ENCODE measurements around the gene ATF7IP.

- TF ChIP-seq CTCF (IDR thresholded peaks at IDR 0.05 in 8 of 11, conservative IDR thresholded peaks at IDR 0.05 in 3 of 11): no peak
- TF ChIP-seq POLR2A (IDR thresholded peaks at IDR 0.05): no peak
Observed at GRCh38 chr12:14403711-14404196, 38.3 kb downstream of the ATF7IP start.
